IPS DF 4.7 (cell line): ENCODE data around the gene KATNAL2.
"Not testable (repeated sequence)": the region's sequence is repeated elsewhere in the genome, so short reads cannot be mapped to it uniquely, and the experiment has no call there.

Experiments used
- DNase-seq: peaks from one replicate; pipeline ENCODE4 v3.0.0-alpha.2; 2013; ENCODE audit warnings: low spot score; ENCODE audit errors: extremely low read depth

KATNAL2 gene

GRCh38 chr18:46939337-46939963 is 22.0 kb downstream of the KATNAL2 start:
- no peak for DNase-seq

- DNase-seq = no peak
Observed at GRCh38 chr18:46939998-46940571, 22.7 kb downstream of the KATNAL2 start.

DNA sequence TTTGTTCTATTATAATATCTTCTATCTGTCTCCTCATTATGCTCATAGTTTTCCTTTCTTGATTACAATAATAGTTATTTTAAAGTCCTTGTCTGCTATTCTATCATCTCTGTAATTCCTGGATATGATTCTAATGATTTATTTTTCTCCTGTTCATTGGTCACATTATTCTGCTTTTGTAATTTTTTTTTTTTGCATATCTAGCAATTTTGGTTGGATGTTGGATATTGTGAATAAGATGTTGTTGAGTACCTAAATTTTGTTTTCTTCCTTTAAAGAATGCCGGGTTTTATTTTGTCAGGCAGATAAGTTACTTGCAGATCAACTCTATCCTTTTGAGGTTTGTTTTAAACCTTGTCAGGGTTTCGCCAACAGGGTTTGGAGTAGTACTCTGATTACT is 25.2 kb downstream of the KATNAL2 start:
- no peak for DNase-seq

- no peak for DNase-seq
Observed at GRCh38 chr18:46946656-46947282, 29.4 kb downstream of the KATNAL2 start.

DNA sequence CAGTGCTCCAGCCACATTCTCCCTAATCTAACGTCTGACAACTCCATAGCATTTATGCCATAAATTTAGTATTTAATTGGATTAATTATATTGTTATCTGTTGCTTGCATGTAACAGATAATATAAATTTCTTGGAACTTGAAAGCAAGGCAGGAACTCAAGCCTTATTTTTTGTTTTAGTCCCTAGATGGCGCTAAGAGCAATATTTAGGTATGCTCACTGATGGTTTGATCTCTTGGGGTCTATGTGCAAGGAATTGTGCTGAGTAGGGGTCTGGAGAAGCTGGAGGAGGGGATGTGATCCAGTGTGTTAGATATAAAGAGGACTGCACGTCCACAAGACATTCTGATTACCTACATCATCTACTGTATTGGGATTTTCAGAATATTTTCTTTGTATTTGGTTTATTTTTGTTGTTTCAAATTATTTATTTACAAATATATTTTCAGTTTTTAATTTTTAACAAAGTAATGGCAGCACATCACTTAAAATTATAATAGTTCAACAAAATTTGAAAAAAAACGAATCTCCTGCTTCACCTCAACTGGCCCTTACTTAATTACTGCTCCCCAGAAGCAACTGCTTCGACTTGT is 32.8 kb downstream of the KATNAL2 start:
- DNase-seq = no peak

GRCh38 chr18:46953195-46953594 is 35.8 kb downstream of the KATNAL2 start:
- no peak for DNase-seq

- no peak for DNase-seq
Observed at GRCh38 chr18:46958209-46958608, 40.8 kb downstream of the KATNAL2 start.

- not testable (repeated sequence) for DNase-seq
Observed at GRCh38 chr18:46963656-46964578, 46.5 kb downstream of the KATNAL2 start.

- not testable (repeated sequence) for DNase-seq
Observed at GRCh38 chr18:46964579-46965293, 47.3 kb downstream of the KATNAL2 start.

DNA sequence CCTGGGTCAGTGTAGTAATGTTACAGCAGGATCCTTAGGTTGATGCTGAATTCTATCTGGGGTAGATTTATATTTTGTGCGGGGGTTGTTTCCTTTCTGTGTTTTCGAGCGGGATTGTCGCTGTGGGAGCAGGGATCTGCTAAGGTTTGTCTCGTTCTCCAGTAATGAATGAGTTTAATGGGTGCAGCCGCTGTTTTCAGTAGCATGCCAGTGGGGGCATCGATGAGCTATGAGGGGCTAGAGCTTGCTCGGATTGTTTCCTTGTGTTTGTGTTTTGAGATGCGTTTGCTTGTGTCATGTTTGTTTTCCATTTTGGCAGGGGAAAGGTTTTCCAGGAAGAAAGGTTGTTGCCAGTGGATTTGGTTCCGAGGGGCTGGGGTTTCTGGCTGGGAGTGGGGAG is 48.9 kb downstream of the KATNAL2 start:
- DNase-seq = not testable (repeated sequence)

DNA sequence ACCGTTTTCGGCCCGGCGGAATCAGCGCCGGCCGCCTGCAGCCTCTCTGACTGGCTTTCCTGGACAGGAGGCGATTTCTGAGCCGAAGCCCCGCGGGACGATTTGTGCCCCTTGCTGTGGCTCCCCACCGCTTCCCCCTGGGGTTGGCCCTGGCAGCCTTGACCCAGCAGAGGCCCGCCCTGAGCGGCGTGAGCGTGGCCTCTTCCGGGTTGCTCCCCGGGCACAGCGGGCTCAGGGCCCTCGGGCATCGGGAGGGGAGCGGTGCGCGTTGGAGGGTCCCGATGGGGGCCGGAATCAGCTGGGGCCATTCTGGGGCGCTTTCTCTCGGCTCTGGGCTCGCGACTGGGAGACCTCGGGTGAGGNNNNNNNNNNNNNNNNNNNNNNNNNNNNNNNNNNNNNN is 52.1 kb downstream of the KATNAL2 start:
- not testable (repeated sequence) for DNase-seq

DNA sequence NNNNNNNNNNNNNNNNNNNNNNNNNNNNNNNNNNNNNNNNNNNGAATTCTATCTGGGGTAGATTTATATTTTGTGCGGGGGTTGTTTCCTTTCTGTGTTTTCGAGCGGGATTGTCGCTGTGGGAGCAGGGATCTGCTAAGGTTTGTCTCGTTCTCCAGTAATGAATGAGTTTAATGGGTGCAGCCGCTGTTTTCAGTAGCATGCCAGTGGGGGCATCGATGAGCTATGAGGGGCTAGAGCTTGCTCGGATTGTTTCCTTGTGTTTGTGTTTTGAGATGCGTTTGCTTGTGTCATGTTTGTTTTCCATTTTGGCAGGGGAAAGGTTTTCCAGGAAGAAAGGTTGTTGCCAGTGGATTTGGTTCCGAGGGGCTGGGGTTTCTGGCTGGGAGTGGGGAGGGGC is 102.5 kb downstream of the KATNAL2 start:
- not testable (repeated sequence) for DNase-seq

- not testable (repeated sequence) for DNase-seq
Observed at GRCh38 chr18:47020757-47021156, 103.4 kb downstream of the KATNAL2 start.

DNA sequence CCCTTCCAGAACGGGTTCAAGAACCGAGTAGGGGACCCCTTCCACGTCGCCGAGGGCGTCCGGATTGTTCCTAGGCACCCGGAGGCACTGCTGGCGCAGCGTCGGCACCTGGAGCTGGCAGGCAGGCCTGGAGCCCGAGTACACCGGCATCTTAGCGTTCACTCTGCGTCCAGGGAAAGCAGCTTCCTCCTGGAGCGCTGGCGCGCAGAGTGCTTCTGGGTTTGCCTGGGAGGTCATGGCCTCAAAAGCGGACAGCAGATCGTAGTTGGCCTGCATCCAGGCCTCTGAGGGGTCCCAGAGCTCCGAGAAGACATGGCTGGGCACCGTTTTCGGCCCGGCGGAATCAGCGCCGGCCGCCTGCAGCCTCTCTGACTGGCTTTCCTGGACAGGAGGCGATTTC is 105.4 kb downstream of the KATNAL2 start:
- not testable (repeated sequence) for DNase-seq

DNA sequence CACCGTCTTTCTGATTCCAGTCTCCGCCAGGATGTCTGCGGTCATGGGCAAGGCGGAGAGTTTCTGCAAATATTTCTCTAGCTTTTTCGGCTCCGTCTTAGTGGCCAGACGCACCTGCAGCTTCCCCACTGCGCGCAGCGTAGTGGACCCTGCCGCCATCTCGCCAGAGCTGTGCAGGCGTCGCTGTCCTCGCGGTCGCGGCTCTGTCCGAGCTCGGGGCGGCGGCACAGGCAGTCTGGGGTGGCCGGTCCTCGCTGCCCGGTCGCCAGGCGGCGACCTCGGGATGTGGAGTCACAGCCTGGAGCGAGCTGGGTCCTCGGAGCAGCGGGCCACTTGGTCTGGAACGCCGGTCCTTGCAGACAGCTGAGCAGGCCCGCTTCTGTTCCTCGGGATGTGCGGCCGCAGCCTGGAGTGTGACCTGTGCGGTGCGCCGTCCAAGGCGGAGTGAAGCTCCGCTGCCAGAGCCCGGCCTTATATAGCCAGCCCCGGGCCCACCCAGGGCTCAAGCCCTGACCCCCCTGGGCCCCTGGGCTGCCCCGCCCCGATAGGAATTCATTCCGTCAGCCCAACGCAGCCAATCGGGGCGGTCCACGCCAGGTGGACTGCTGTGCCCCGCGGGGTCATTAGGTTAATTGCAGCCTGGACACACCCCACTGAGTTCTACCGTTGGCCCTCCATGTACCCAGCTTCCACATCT is 106.5 kb downstream of the KATNAL2 start:
- DNase-seq = not testable (repeated sequence)

DNA sequence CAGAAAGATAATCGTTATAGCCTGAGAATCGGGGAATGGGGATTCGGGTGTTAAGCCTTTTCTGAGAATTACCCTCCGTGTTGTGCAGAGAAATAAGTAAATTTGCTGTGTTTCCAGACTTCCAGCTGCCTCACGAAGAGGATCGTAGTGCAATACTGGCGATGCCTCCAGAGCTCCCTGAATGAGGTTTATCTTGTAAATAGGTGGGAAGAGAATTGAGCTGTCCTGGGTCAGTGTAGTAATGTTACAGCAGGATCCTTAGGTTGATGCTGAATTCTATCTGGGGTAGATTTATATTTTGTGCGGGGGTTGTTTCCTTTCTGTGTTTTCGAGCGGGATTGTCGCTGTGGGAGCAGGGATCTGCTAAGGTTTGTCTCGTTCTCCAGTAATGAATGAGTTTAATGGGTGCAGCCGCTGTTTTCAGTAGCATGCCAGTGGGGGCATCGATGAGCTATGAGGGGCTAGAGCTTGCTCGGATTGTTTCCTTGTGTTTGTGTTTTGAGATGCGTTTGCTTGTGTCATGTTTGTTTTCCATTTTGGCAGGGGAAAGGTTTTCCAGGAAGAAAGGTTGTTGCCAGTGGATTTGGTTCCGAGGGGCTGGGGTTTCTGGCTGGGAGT is 108.3 kb downstream of the KATNAL2 start:
- not testable (repeated sequence) for DNase-seq

DNA sequence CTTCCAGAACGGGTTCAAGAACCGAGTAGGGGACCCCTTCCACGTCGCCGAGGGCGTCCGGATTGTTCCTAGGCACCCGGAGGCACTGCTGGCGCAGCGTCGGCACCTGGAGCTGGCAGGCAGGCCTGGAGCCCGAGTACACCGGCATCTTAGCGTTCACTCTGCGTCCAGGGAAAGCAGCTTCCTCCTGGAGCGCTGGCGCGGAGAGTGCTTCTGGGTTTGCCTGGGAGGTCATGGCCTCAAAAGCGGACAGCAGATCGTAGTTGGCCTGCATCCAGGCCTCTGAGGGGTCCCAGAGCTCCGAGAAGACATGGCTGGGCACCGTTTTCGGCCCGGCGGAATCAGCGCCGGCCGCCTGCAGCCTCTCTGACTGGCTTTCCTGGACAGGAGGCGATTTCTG is 111.3 kb downstream of the KATNAL2 start:
- not testable (repeated sequence) for DNase-seq

- DNase-seq = not testable (repeated sequence)
Observed at GRCh38 chr18:47029684-47030353, 112.4 kb downstream of the KATNAL2 start.

DNA sequence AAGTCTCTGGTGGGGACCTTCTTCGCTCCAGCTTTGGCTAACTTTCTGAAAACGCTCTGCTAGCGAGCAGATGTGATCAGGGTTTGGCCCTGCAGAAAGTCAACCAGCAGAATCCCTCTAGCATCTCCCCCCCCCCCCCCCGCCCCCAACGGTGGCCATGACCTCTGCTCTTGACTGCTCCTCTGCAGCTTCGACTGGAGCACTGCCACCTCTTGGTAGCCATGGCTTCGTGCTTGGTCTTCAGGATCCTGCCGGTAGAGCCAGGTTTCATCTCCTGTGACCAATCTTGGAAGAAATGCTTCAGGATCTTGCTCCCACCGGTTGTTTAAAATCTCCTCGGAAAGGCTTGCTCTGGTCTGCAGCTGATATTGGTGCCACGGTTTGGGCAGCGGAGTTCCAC is 113.5 kb downstream of the KATNAL2 start:
- DNase-seq = not testable (repeated sequence)
